ENCODE measurements around the gene CSRP1. TPM values are rescaled to one million over a fixed set of nuclear protein-coding genes. Genes with fewer than 3 reads are reported as not detected.

CSRP1 gene
- total and polyA plus RNA-seq, 9 of the 15 experiments (the other 6 are each of a cell fraction or from before 2014, with no cell fraction given), result 6.8 to 39.4 (median 23.7) TPM

- TF ChIP-seq YY1 (IDR thresholded peaks at IDR 0.05; ENCODE audit: borderline replicate concordance in 1 of 3, control insufficient read depth in 1 of 3, extremely low read depth in 1 of 3, insufficient read depth in 3 of 3, insufficient read length in 1 of 3, insufficient replicate concordance in 2 of 3, low read depth in 1 of 3, low read length in 2 of 3), result peak in 2 of 3 experiments; percentile 67 to 75
- TF ChIP-seq ZNF311 (CRISPR knock-in tag; IDR thresholded peaks at IDR 0.05), result no peak
- no peak for TF ChIP-seq PATZ1 (CRISPR knock-in tag; IDR thresholded peaks at IDR 0.05; ENCODE audit: borderline replicate concordance)
- TF ChIP-seq JUN (IDR thresholded peaks at IDR 0.05; ENCODE audit: borderline replicate concordance, low read depth, low read length), result peak; percentile 64
- no peak; the same call in 1 of the 2 replicates for TF ChIP-seq JUN (CRISPR knock-in tag; IDR thresholded peaks at IDR 0.05; ENCODE audit: borderline replicate concordance)
- 0 out of 2 replicates have a peak, but pooled peaks have one; percentile 65 for TF ChIP-seq RB1 (IDR thresholded peaks at IDR 0.05; ENCODE audit: low read depth)
- TF ChIP-seq SFPQ (IDR thresholded peaks at IDR 0.05; ENCODE audit: low read depth, low read length), result no peak
- peak; percentile 34; the same call in 1 of the 2 replicates for TF ChIP-seq ZNF395 (CRISPR knock-in tag; IDR thresholded peaks at IDR 0.05)
- TF ChIP-seq E2F8 (IDR thresholded peaks at IDR 0.05; ENCODE audit: low read depth, partially characterized antibody), result no peak
- no peak for TF ChIP-seq CCAR2 (IDR thresholded peaks at IDR 0.05; ENCODE audit: low read depth, low read length)
- no peak for TF ChIP-seq NFRKB (IDR thresholded peaks at IDR 0.05; ENCODE audit: low read depth)
These were observed at the start of gene CSRP1 (continued) for GRCh38 chr1:201506557-201507359.
